OCI-LY7 (cell line): ENCODE measurements around the gene AR. TPM values are rescaled to one million over a fixed set of nuclear protein-coding genes. Genes with fewer than 3 reads are reported as not detected.

Experiments
- BruUV-seq: library from RNA; stranded (reverse); fragments of 400-500 nt; replicated peaks from 2 replicates; lab custom pipeline; 2021; lab: Mats Ljungman, UMichigan
- CTCF ChIA-PET: fragments of 300-600 bp; sonication (Branson Sonifier 250); formaldehyde crosslinking; loops from one replicate; lab custom pipeline; 2022; ENCODE audit warnings: antibody characterized with exemption; ENCODE audit not compliant: unreplicated experiment; lab: Charles Lee
- POLR2A ChIA-PET: fragments of 300-600 bp; sonication (Branson Sonifier 250); formaldehyde crosslinking; loops from one replicate; lab custom pipeline; 2022; ENCODE audit warnings: antibody characterized with exemption; lab: Charles Lee
- DNase-seq: peaks from one replicate; pipeline ENCODE4 v3.0.0-alpha.2; 2015; ENCODE audit warnings: low spot score
- H2AFZ ChIP-seq: fragments of 200-600 bp; sonication (generic), shearing (Covaris generic); 2 replicates; pipeline ENCODE4 v1.6.1; 2014; ENCODE audit warnings: mild to moderate bottlenecking, antibody characterized with exemption, low read length, moderate library complexity
- H3K27ac ChIP-seq: fragments of 200-600 bp; sonication (generic); 2 replicates; pipeline ENCODE4 v1.5.1; 2014; ENCODE audit warnings: mixed run types, low read depth, mild to moderate bottlenecking, moderate library complexity, low read length, inconsistent platforms; ENCODE audit not compliant: poor library complexity, severe bottlenecking
- H3K36me3 ChIP-seq: fragments of 200-600 bp; sonication (generic); 2 replicates; pipeline ENCODE4 v1.6.1; 2014; ENCODE audit warnings: mild to moderate bottlenecking, antibody characterized with exemption, low read length, moderate library complexity, mixed read lengths; ENCODE audit not compliant: insufficient read depth
- H3K4me1 ChIP-seq: fragments of 200-600 bp; sonication (generic); 2 replicates; pipeline ENCODE4 v1.5.1; 2014; ENCODE audit warnings: mild to moderate bottlenecking, low read length; ENCODE audit not compliant: insufficient read depth, poor library complexity, severe bottlenecking
- H3K4me2 ChIP-seq: fragments of 200-600 bp; sonication (generic); 2 replicates; pipeline ENCODE4 v1.6.1; 2014; ENCODE audit warnings: mild to moderate bottlenecking, low read length
- H3K4me3 ChIP-seq: fragments of 200-600 bp; sonication (generic); 2 replicates; pipeline ENCODE4 v1.5.1; 2014; ENCODE audit warnings: mild to moderate bottlenecking, low read depth, low read length; ENCODE audit not compliant: poor library complexity, severe bottlenecking
- H3K79me2 ChIP-seq: fragments of 200-600 bp; sonication (generic); 2 replicates; pipeline ENCODE4 v1.6.1; 2016; ENCODE audit warnings: low read depth, mild to moderate bottlenecking, low read length, moderate library complexity, mixed read lengths; ENCODE audit not compliant: insufficient read depth
- H3K9me2 ChIP-seq: fragments of 200-600 bp; sonication (generic); 2 replicates; pipeline ENCODE4 v1.6.1; 2016; ENCODE audit warnings: mild to moderate bottlenecking, low read length, mixed read lengths; ENCODE audit not compliant: insufficient read depth
- H3K9me3 ChIP-seq: fragments of 200-600 bp; sonication (generic); 2 replicates; pipeline ENCODE4 v1.6.1; 2014; ENCODE audit warnings: mild to moderate bottlenecking, mixed run types, low read length, mixed read lengths
- H4K20me1 ChIP-seq: fragments of 200-600 bp; sonication (generic); 2 replicates; pipeline ENCODE4 v1.6.1; 2014; ENCODE audit warnings: mild to moderate bottlenecking, antibody characterized with exemption, low read length, moderate library complexity, mixed read lengths; ENCODE audit not compliant: insufficient read depth
- EZH2phosphoT487 ChIP-seq: fragments of 200-600 bp; sonication (generic); IDR thresholded peaks from 2 replicates; pipeline ENCODE4 v1.6.1; 2018; ENCODE audit warnings: low read depth, borderline replicate concordance, mild to moderate bottlenecking, mixed run types, antibody characterized with exemption, low read length, moderate library complexity, mixed read lengths
- intact Hi-C: fragments of 100-400 bp; cut with micrococcal nuclease; formaldehyde crosslinking; loops from one replicate; pipeline ENCODE4 v1.10.0; 2022; ENCODE audit not compliant: unreplicated experiment
- total RNA-seq, 2 experiments: library from RNA; depleted of rRNA in 1 of 2; stranded (reverse); fragments of >200 nt in 1 of 2; shearing (Covaris generic) in 1 of 2; gene quantifications; 2 replicates each; pipeline ENCODE4 v1.2.3, GENCODE V29; 2014 to 2022
- TF ChIP-seq, protein P1 (sequence below): fragments of 200-600 bp; sonication (generic); conservative IDR thresholded peaks from 2 replicates; pipeline ENCODE4 v1.5.1; 2014; ENCODE audit warnings: mild to moderate bottlenecking, antibody characterized with exemption, low read length, moderate library complexity, mixed read lengths

The AR gene
- total RNA-seq, 2 experiments from 2014 or later: not detected

- Histone ChIP-seq H3K79me2 (no peaks in the 10 kb centered on the region), H2AFZ (no peak overlapping the region), H3K27ac (no peak overlapping the region), H3K36me3 (no peaks in the 10 kb centered on the region), H3K9me2 (no peaks in the 10 kb centered on the region), H3K9me3 (no peaks in the 10 kb centered on the region), H3K4me3 (no peak overlapping the region), H3K4me1 (no peaks in the 10 kb centered on the region), H3K4me2 (no peak overlapping the region), H4K20me1 (no peaks in the 10 kb centered on the region)
- CTCF ChIA-PET: no interaction called here
- TF ChIP-seq EZH2phosphoT487: no peak
- TF ChIP-seq, protein P1, sequence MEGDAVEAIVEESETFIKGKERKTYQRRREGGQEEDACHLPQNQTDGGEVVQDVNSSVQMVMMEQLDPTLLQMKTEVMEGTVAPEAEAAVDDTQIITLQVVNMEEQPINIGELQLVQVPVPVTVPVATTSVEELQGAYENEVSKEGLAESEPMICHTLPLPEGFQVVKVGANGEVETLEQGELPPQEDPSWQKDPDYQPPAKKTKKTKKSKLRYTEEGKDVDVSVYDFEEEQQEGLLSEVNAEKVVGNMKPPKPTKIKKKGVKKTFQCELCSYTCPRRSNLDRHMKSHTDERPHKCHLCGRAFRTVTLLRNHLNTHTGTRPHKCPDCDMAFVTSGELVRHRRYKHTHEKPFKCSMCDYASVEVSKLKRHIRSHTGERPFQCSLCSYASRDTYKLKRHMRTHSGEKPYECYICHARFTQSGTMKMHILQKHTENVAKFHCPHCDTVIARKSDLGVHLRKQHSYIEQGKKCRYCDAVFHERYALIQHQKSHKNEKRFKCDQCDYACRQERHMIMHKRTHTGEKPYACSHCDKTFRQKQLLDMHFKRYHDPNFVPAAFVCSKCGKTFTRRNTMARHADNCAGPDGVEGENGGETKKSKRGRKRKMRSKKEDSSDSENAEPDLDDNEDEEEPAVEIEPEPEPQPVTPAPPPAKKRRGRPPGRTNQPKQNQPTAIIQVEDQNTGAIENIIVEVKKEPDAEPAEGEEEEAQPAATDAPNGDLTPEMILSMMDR: no peak
- POLR2A ChIA-PET: no interaction called here
- intact Hi-C loops: loop anchor here (10.0 kb wide), 1 partner anchor 1719 kb away; no protein-coding TSS in a partner anchor
- DNase-seq: peak; percentile 1
- BruUV-seq: no TSS peak
These were observed 190.4 kb downstream of the AR start for GRCh38 chrX:67734111-67734753.

- intact Hi-C loops: no loop called here
- Histone ChIP-seq H3K4me1 (no peaks in the 10 kb centered on the region), H2AFZ (no peak overlapping the region), H3K4me3 (no peak overlapping the region), H3K4me2 (no peak overlapping the region), H4K20me1 (no peaks in the 10 kb centered on the region), H3K9me2 (no peaks in the 10 kb centered on the region), H3K9me3 (no peaks in the 10 kb centered on the region), H3K79me2 (no peaks in the 10 kb centered on the region), H3K36me3 (no peaks in the 10 kb centered on the region), H3K27ac (no peak overlapping the region)
- BruUV-seq: no TSS peak
- TF ChIP-seq, protein P1: no peak
- no peak for TF ChIP-seq EZH2phosphoT487
- ChIA-PET CTCF (no interaction called here), POLR2A (interaction anchor here (1.2 to 2.0 kb wide), 3 partner anchors 8 to 11 kb away, joined by 3 to 6 read pairs (median 3); no protein-coding TSS in a partner anchor)
- no peak for DNase-seq
These were observed 205.7 kb downstream of the AR start for GRCh38 chrX:67749536-67749935.

GRCh38 chrX:67750694-67751093, 206.9 kb downstream of the AR start:
- Histone ChIP-seq H3K27ac (no peak overlapping the region), H3K79me2 (no peaks in the 10 kb centered on the region), H3K4me1 (no peaks in the 10 kb centered on the region), H3K4me3 (no peak overlapping the region), H3K9me3 (no peaks in the 10 kb centered on the region), H3K9me2 (no peaks in the 10 kb centered on the region), H3K4me2 (no peak overlapping the region), H2AFZ (no peak overlapping the region), H3K36me3 (no peaks in the 10 kb centered on the region), H4K20me1 (no peaks in the 10 kb centered on the region)
- intact Hi-C loops: no loop called here
- no peak for TF ChIP-seq EZH2phosphoT487
- TF ChIP-seq, protein P1: no peak
- CTCF ChIA-PET: no interaction called here
- POLR2A ChIA-PET: interaction anchor here (1.4 kb wide), 1 partner anchor 12 kb away, joined by 3 read pairs; no protein-coding TSS in a partner anchor
- no TSS peak for BruUV-seq
- DNase-seq: no peak
